K562 (cell line): ENCODE measurements around the gene BCAS1. TPM values are rescaled to one million over a fixed set of nuclear protein-coding genes. Genes with fewer than 3 reads are reported as not detected.
A peak's percentile ranks its signal among the peaks of the same experiment; 100 is the strongest.

Experiments used
- ATAC-seq: fragments of 200-7000 bp; cut with Tn5 transposase; 3 replicates; pipeline ENCODE4 v1.9.1; 2020; ENCODE audit warnings: moderate library complexity
- BruUV-seq: library from RNA; stranded (reverse); fragments of 400-500 nt; replicated peaks from 2 replicates; lab custom pipeline; 2021; lab: Mats Ljungman, UMichigan
- CTCF ChIA-PET: fragments of 300-600 bp; formaldehyde crosslinking; extraction: SDS; loops from one replicate; lab custom pipeline; 2021; ENCODE audit warnings: low intra/inter-chr PET ratio; lab: Yijun Ruan, JAX
- POLR2A ChIA-PET: fragments of 300-600, 350-650 bp; sonication (Branson Sonifier 250); formaldehyde crosslinking; extraction: SDS; loops from one replicate; lab custom pipeline; 2021; ENCODE audit warnings: antibody characterized with exemption, inconsistent platforms; lab: Yijun Ruan, JAX
- DNase-seq, 4 experiments: peaks; one replicate each; pipeline versions ENCODE4 v3.0.0 to v3.0.0-alpha.2; 2011 to 2018; ENCODE audit warnings: low spot score in 3 of 4, mixed read lengths in 3 of 4; ENCODE audit errors: extremely low read depth in 1 of 4
- FAIRE-seq: peaks from 2 replicates; lab custom pipeline; 2011; peaks lifted over from hg19 to GRCh38; lab: Jason Lieb, UNC
- H2AFZ ChIP-seq: 2 replicates; pipeline ENCODE4 v1.6.0; 2011; ENCODE audit warnings: low read depth, low read length, control low read depth, inconsistent platforms
- H3K27ac ChIP-seq: fragments of 200-600 bp; 3 replicates; pipeline ENCODE4 v1.8.0; 2011; ENCODE audit warnings: low read depth, mild to moderate bottlenecking, control low read depth, inconsistent platforms, low read length, moderate library complexity, mixed read lengths; ENCODE audit errors: extremely low read depth
- H3K27me3 ChIP-seq, 2 experiments: fragments of 300-600 bp in 1 of 2; 2 replicates in 1 of 2; 3 replicates in 1 of 2; pipeline versions ENCODE4 v1.6.0 to v1.8.0; 2011; ENCODE audit warnings: inconsistent platforms in 2 of 2, low read length in 2 of 2, mild to moderate bottlenecking in 1 of 2, mixed read lengths in 1 of 2, moderate library complexity in 1 of 2; ENCODE audit not compliant: control insufficient read depth in 2 of 2, insufficient read depth in 2 of 2
- H3K36me3 ChIP-seq: fragments of 300-600 bp; 3 replicates; pipeline ENCODE4 v1.8.0; 2011; ENCODE audit warnings: mild to moderate bottlenecking, low read length, inconsistent platforms; ENCODE audit not compliant: control insufficient read depth, insufficient read depth
- H3K4me1 ChIP-seq, 2 experiments: fragments of 200-600 bp in 1 of 2; replicated peaks in 1 of 2; 2 replicates in 1 of 2; 3 replicates in 1 of 2; pipeline versions ENCODE4 v1.5.1 to v1.8.0; 2011; ENCODE audit warnings: inconsistent platforms in 2 of 2, low read length in 2 of 2, mild to moderate bottlenecking in 1 of 2, mixed read lengths in 1 of 2, moderate library complexity in 1 of 2; ENCODE audit not compliant: control insufficient read depth in 2 of 2, insufficient read depth in 2 of 2
- H3K4me2 ChIP-seq: 2 replicates; pipeline ENCODE4 v1.6.1; 2011; ENCODE audit warnings: low read length, control low read depth, inconsistent platforms, mixed read lengths; ENCODE audit not compliant: insufficient read depth
- H3K4me3 ChIP-seq: fragments of 200-600 bp; sonication (generic), shearing (Covaris generic); 2 replicates; pipeline ENCODE4 v1.5.1; 2016; ENCODE audit warnings: control low read depth, inconsistent platforms
- H3K79me2 ChIP-seq: fragments of 200-600 bp; 3 replicates; pipeline ENCODE4 v1.8.0; 2011; ENCODE audit warnings: low read length, inconsistent platforms; ENCODE audit not compliant: control insufficient read depth, insufficient read depth
- H3K9ac ChIP-seq, 2 experiments: 2 replicates each; pipeline versions ENCODE4 v1.6.0 to v1.6.1; 2011; ENCODE audit warnings: low read depth in 2 of 2, low read length in 2 of 2, control low read depth in 1 of 2, inconsistent platforms in 1 of 2, mild to moderate bottlenecking in 1 of 2, mixed read lengths in 1 of 2; ENCODE audit not compliant: insufficient read depth in 1 of 2
- H3K9me1 ChIP-seq: one replicate; pipeline ENCODE4 v1.6.0; 2011; ENCODE audit warnings: inconsistent platforms, mild to moderate bottlenecking, low read length, moderate library complexity; ENCODE audit not compliant: control insufficient read depth, insufficient read depth
- H3K9me3 ChIP-seq: replicated peaks from 2 replicates; pipeline ENCODE4 v1.5.1; 2011; ENCODE audit warnings: low read depth, low read length, inconsistent platforms; ENCODE audit not compliant: control insufficient read depth, insufficient read depth
- H4K20me1 ChIP-seq: replicated peaks from 2 replicates; pipeline ENCODE4 v1.6.1; 2011; ENCODE audit warnings: low read length, inconsistent platforms, mixed read lengths; ENCODE audit not compliant: control insufficient read depth, insufficient read depth
- CHAMP1 ChIP-seq: fragments of 450-650 bp; IDR thresholded peaks from 2 replicates; pipeline ENCODE4 v1.6.1; 2016; ENCODE audit warnings: mild to moderate bottlenecking
- CLOCK ChIP-seq: fragments of 250-450 bp; sonication (Bioruptor Pico); IDR thresholded peaks from 2 replicates; pipeline ENCODE4 v1.4.0; 2020; ENCODE audit warnings: mild to moderate bottlenecking, moderate library complexity, borderline replicate concordance
- ZBTB11 ChIP-seq, 3 experiments: fragments of 200-800 bp in 1 of 3; fragments of 250-450 bp in 1 of 3; fragments of 450-650 bp in 1 of 3; sonication (Bioruptor Pico) in 1 of 3; sonication (Bioruptor generic) in 1 of 3; formaldehyde crosslinking in 1 of 3; IDR thresholded peaks; 2 replicates each; pipeline versions ENCODE4 v1.6.1 to v1.8.0; 2016 to 2022; ENCODE audit warnings: mild to moderate bottlenecking in 2 of 3, missing genetic modification characterization in 2 of 3, missing compliant biosample characterization in 1 of 3, moderate library complexity in 1 of 3
- in situ Hi-C: fragments of 300-500 bp; cut with MboI; formaldehyde crosslinking; loops from 4 replicates; pipeline ENCODE4 v1.15.0; 2018; ENCODE audit warnings: inconsistent platforms, mixed read lengths
- intact Hi-C: fragments of 100-400 bp; cut with micrococcal nuclease; formaldehyde crosslinking; loops from 2 replicates; pipeline ENCODE4 v1.14.2; 2022
- polyA plus RNA-seq, 8 experiments: library from polyadenylated mRNA; depleted of rRNA in 4 of 8; stranded (reverse) in 5 of 8; unstranded in 3 of 8; fragments of >200 nt; fragmentation: Nextera tagmentation in 2 of 8; fragmentation: Illumina TruSeq in 1 of 8; extraction: Ambion mirVana in 2 of 8; extraction: Trizol in 1 of 8; gene quantifications; 2 replicates each; pipeline versions ENCODE4 v1.2.1 to v1.2.3, GENCODE V29; 2011 to 2014; ENCODE audit warnings: inconsistent platforms in 1 of 8, missing spikeins in 1 of 8
- total RNA-seq, 7 experiments: library from RNA; depleted of rRNA in 6 of 7; stranded (reverse); fragments of >200 nt in 6 of 7; fragmentation: Illumina TruSeq in 2 of 7; extraction: Trizol in 2 of 7; gene quantifications; 2 replicates each; pipeline versions ENCODE4 v1.2.1 to v1.2.3, GENCODE V29; 2011 to 2021; ENCODE audit warnings: low replicate concordance in 1 of 7

The BCAS1 gene
- total and polyA plus RNA-seq, 9 of the 15 experiments (the other 6 are each of a cell fraction or from before 2014, with no cell fraction given) = 0.18 to 2.3 (median 0.93) TPM

- Histone ChIP-seq H3K36me3 (no peaks in the 10 kb centered on the region), H3K4me1 (no peaks in the 10 kb centered on the region; a peak in 1 of 5 replicates), H3K4me3 (no peak overlapping the region), H3K9me1 (no peaks in the 10 kb centered on the region), H3K79me2 (no peaks in the 10 kb centered on the region), H3K9ac (no peak overlapping the region), H3K27me3 (peaks cover 0 to 2% of the 10 kb centered on the region in 2 experiments; a peak in 1 of 5 replicates), H2AFZ (no peak overlapping the region), H4K20me1 (no peaks in the 10 kb centered on the region), H3K9me3 (no peaks in the 10 kb centered on the region), H3K27ac (no peak overlapping the region), H3K4me2 (no peak overlapping the region)
- no TSS peak for BruUV-seq
- POLR2A ChIA-PET = no interaction called here
- in situ Hi-C loops = no loop called here
- no peak for ATAC-seq
- CTCF ChIA-PET = no interaction called here
- peak in 1 of 3 experiments; percentile 38; a peak in 2 of 6 replicates for TF ChIP-seq ZBTB11 (CRISPR knock-in tag; IDR thresholded peaks at IDR 0.05)
- TF ChIP-seq CLOCK = no peak
- TF ChIP-seq CHAMP1 = no peak
- no peak for DNase-seq
- intact Hi-C loops = no loop called here
- no peak for FAIRE-seq
These were observed 39.6 kb upstream of the BCAS1 start for GRCh38 chr20:54110041-54110440.
